Measurements from ENCODE around the gene CLCA4.
"Not testable (repeated sequence)": the region's sequence is repeated elsewhere in the genome, so short reads cannot be mapped to it uniquely, and the experiment has no call there.

The CLCA4 gene

DNA sequence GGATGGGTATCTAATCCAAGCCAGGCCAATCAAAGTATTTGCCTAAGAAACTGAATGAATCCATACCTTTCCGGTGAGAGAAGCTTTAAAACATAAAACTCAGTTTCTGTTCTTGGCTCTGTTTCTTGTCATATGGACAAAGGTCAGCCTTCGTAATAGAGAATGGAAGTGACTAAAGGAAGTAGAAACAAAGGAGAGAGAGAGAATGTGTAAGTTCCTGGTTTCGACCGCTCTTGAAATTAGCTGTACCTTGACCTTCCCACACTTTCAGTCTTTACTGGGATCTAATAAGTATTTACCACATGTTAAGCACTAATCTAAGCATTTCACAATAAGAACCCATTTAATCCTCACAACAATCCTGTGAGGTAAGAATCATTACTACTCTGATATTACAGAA lies 19.6 kb upstream of the CLCA4 start:
- no peak for DNase-seq (ENCODE audit: low read depth in 2 of 2)

- DNase-seq (ENCODE audit: low read depth in 2 of 2): no peak
Measured at GRCh38 chr1:86530211-86530845, 16.6 kb upstream of the CLCA4 start.

DNA sequence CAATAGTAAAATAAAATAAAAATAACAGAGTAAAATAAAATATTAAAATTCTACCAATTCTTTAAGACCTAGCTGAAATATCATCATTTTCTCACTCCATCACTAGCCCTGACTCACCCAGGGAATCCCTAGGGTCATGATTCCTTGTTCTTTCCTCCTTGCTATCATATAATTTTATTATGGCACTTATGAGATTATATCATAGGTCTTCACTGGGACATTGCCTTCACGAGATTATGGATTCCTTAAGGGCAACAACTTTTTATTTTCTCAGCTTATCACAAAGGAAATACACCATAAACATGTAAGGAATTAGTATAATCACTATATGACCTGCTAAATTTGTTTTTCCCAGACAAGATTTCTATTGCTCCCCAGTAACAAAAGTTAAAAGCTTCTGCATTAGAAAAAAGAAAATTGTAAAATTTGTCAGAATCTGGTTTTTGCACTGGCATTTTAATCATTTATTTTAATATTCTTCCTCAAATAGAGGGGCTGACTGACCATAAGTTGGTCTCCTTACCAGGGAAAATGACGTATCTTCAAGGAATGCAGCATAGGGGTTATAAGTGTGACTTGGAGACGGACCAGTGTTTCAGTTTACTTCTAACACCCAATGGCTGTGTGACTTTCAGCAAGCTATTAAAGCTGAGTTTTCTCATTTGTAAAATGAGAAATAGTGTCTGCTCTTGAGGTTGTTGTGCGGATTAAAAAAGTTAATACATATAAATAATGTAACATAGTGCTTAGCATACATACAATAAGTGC lies 8.8 kb upstream of the CLCA4 start:
- no peak for DNase-seq (ENCODE audit: low read depth in 2 of 2)

DNA sequence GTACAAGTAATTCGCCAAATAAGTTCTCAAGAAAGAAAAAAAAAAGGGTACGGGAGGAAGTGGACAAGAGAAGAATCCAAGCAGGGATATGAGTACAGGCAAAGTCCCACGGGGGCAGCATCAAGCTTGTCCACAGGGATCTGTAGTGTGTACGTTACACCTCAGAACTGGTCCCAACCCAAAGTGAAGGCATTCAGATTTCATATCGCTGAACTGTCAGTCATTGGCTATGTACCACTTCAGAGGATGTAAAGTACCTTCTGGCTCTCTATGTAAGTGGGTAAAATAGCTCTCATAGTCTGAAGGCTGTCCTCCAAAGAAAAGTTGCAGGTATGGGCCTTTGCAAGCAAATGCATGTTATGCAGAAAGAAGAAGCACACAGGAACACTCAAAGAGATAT lies 8.1 kb upstream of the CLCA4 start:
- DNase-seq (ENCODE audit: low read depth in 2 of 2): no peak

GRCh38 chr1:86541859-86542258 lies 5.0 kb upstream of the CLCA4 start:
- no peak for DNase-seq (ENCODE audit: low read depth in 2 of 2)

GRCh38 chr1:86542631-86543030 lies 4.2 kb upstream of the CLCA4 start:
- DNase-seq (ENCODE audit: low read depth in 2 of 2): no peak

DNA sequence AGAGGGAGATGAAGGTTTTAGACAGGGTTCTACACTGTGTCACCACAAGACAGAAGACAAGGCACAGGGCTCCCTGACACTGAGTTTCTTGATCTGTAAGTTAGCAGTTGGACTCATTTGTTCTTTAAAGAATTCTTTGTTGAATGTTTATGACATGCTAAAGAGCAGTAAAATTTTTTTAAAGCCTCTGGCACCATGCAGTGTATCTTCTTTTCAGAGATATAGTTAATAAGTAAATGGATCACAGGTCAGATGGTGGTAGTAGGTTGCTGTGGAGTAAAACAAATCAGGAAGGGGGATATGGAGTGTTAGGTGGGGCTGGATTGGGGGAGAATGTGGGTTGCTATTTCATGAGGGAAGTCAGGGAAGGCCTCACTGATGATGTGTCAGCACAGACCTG lies 2.0 kb downstream of the CLCA4 start:
- no peak for DNase-seq (ENCODE audit: low read depth in 2 of 2)

DNA sequence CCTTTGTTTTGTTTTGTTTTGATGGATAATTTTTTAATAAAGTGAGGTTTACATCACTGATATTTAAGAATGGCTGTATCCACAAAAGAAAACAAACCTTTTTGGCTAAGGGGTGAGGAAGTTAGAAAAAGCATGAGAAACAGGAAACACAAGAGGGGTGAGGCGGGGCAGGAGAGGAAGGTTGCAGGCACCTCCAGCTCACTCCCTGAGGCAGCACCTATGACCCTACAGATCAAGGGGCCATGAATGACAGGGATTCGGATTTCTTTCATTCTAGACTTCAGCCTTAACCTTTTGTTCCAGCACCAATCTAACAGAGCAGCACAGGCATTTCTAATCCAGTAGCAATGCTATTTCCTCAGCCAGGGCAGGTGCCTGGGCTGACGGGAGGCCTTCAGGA lies 4.4 kb downstream of the CLCA4 start:
- DNase-seq (ENCODE audit: low read depth in 2 of 2): no peak

DNA sequence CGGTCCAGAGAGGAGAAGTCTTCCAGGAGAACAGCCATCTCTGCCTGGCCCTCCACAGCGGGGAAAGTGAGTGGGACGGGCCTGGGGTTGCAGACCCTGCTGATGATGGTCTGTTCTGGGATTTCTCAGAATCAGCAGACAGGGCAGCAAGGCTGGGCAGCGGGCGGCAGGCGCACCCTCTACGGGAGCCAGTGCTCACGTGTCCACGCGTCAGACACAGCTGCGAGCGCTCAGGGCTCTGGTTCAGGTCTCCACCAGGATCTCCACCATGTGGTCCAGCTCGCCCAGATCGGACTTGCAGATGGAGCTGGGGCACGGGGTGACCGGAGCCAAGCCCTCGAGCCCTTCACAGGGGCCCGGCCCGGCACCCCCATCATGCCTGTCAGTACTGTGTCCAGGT lies 5.5 kb downstream of the CLCA4 start:
- DNase-seq (ENCODE audit: low read depth in 2 of 2): no peak

DNA sequence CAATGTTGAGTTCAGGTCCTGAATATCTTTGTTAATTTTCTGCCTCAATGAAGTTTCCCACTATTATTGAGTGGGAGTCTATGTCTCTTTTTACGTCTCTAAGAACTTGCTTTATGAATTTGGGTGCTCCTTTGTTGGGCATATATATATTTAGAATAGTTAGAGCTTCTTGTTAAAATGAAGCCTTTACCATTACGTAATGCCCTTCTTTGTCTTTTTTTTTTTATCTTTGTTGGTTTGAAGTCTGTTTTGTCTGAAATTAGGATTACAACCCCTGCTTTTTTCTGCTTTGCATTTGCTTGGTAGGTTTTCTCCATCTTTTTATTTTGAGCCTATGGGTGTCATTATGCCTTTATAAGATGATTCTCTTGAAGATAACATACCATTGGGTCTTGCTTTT lies 10.9 kb downstream of the CLCA4 start:
- no peak for DNase-seq (ENCODE audit: low read depth in 2 of 2)

DNA sequence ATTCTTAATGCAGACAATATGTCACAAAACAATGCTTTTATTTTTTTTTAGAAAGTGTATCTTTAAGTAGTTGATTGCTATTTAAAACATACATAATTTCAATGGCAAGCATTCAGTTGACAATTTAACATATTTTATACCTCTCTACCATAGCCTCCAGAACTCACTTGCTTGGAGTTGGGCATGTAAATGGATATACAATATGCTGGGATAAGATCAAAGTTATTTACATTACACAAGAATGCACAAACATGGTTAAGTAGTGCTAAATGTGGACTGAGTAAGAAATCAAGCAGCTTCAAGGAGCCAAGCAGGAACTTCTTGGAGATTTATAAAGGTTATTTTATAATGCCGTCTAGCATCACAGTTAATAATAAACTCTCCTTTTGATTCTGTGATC lies 17.0 kb downstream of the CLCA4 start:
- DNase-seq (ENCODE audit: low read depth in 2 of 2): no peak

DNA sequence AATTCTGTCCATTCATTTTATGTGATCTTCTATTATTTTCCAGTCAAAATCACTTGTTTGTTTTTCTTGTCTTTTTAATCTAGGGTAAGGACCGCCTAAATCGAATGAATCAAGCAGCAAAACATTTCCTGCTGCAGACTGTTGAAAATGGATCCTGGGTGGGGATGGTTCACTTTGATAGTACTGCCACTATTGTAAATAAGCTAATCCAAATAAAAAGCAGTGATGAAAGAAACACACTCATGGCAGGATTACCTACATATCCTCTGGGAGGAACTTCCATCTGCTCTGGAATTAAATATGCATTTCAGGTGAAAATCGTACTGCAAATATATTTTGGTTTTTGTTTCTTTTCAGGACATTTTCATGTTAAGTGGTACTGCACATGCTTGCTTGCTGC lies 20.5 kb downstream of the CLCA4 start:
- DNase-seq (ENCODE audit: low read depth in 2 of 2): no peak

DNA sequence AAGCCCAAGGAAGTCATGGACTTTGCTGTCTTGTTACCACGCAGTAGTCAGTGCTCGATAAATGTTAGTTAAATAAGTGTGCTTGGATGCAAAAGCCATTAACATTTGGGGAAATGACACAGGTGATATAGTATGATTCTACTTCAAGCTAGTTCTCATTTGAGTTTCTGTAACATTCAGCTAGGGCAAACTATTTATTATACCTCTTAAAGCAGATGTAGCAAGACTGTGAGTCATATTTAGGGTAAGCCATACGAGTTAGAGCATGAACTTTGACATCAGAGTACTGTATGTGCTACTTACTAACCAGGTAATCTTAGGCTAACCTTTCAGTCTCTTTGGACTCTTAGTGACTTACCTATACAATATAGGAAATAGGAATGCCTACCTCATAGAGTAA lies 21.0 kb downstream of the CLCA4 start:
- DNase-seq (ENCODE audit: low read depth in 2 of 2): no peak

GRCh38 chr1:86573763-86574484 lies 27.0 kb downstream of the CLCA4 start:
- no peak for DNase-seq (ENCODE audit: low read depth in 2 of 2)

- no peak for DNase-seq (ENCODE audit: low read depth in 2 of 2)
Measured at GRCh38 chr1:86581231-86581630, 34.4 kb downstream of the CLCA4 start.

DNA sequence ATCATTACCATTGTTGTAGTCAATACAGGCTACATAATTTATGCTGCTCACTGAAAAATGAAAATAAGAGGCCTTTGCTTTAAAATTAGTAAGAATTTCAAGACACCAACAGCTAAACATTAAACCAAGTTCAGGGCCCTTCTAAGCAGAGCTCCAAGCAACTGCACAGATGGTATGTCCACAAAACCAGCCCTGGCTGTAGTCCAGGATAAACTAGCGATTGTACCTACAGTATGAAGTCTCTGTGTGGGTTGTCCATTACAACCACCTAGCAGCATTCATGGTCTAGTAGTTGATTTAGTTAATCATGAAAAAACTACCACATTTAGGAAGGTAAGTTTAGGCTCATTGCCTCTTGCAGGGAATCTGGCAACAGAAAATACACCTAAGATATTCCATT lies 35.3 kb downstream of the CLCA4 start:
- no peak for DNase-seq (ENCODE audit: low read depth in 2 of 2)

- no peak for DNase-seq (ENCODE audit: low read depth in 2 of 2)
Measured at GRCh38 chr1:86583032-86583431, 36.2 kb downstream of the CLCA4 start.

DNA sequence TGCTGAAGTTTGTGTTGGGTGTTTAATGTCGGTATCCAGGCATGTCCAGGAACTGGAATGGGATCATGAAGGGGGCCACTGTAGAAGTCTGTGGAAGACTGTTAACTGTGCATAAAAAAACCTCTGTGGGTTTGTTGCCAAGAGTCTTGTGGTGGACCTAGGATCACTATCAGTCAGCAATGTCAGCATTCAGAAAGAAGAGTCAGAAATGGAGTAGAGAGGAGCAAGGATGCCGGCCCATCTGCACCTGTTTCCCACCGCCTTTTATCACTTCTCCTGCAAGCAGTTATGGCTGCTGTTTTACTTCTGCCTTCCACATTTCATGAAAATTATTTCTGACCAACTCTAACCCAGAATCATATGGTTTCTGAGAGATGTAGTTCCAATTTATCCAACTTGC lies 36.7 kb downstream of the CLCA4 start:
- DNase-seq (ENCODE audit: low read depth in 2 of 2): no peak

DNA sequence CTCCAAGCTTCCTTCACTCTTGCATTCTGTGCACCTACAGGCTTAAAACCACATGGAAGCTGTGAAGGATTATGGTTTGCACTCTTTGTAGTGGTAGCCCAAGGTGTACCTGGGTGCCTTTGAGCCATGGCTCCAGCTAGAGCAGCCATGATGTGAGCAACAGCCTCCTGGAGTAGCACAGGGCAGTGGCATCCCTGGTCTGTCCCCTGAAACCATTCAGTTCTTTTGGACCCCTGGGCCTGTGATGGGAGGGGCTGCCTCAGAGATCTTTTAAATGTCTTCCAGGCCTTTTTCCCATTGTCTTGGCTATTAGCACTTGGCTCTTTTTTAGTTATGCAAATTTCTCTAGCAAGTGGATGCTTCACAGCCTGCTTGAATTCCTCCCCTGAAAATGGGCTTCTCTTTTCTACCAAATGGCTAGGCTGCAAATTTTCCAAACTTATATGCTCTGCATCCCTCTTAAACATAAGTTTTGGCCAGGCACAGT lies 47.4 kb downstream of the CLCA4 start:
- DNase-seq (ENCODE audit: low read depth in 2 of 2): no peak

DNA sequence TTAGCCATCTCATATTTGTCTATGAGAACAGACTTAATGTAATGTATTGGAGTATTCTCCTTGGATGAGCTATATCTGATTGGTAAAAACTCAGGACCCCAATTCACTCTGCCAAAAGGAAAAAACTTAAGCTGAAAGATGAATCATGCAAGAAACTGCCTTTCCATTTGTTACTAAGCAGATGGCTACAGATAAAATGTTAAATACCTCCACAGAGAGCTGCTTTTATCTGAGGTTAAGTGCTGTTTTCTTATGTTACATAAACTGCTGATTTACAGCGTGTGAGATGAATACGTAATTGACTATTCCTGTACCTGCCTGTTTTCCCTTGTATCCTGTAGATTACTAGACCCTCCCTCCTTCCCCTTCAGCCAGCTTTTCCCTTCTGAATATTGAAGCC lies 49.3 kb downstream of the CLCA4 start:
- no peak for DNase-seq (ENCODE audit: low read depth in 2 of 2)

- no peak for DNase-seq (ENCODE audit: low read depth in 2 of 2)
Measured at GRCh38 chr1:86596741-86597290, 49.9 kb downstream of the CLCA4 start.

DNA sequence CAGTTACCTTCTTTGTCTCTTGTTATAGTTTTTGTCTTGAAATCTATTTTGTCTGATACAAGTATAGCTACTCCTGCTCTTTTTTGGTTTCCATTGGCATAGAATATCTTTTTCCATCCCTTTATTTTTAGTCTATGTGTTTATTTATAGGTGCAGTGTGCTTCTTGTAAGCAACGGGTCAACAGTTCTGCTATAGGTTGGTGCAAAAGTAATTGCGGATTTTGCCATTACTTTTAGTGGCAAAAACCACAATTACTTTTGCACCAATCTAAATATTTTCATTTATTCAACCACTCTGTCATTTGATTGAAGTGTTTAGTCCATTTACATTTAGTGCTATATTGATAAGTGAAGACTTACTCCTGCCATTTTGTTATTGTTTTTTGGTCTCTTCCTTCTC lies 59.2 kb downstream of the CLCA4 start:
- not testable (repeated sequence) for DNase-seq (ENCODE audit: low read depth in 2 of 2)

DNA sequence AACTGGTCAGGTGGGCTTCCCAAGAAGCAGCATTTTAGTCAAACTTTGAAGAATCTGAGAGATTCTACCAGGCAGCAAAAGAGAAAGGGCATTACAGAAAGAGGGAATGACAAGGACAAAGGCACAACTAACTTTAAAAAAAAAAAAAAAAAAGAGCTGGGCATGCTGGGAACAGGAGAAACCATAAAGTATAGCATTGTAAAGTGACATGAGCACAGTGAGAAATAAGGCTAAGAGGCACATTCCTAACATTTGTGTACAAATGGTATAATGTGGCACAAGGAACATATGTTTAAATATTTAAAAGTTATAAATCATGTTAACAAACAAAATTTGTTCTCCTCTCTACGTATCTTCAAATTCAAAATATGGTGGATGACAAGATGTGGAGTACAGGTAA lies 69.6 kb downstream of the CLCA4 start:
- no peak for DNase-seq (ENCODE audit: low read depth in 2 of 2)
